ENCODE results near the gene FOXP1. TPM values are rescaled to one million over a fixed set of nuclear protein-coding genes. Genes with fewer than 3 reads are reported as not detected.

The FOXP1 gene
- total and polyA plus RNA-seq, 2 of the 13 experiments (the other 11 are each of a cell fraction or from before 2014, with no cell fraction given), result 40.4 to 59.0 TPM

GRCh38 chr3:71245971-71246880 is 337.3 kb downstream of the FOXP1 start (continued):
- TF ChIP-seq POLR2AphosphoS2 (IDR thresholded peaks at IDR 0.05; ENCODE audit: low read depth, low read length), result no peak
- TF ChIP-seq IKZF1 (IDR thresholded peaks at IDR 0.05), result no peak
- TF ChIP-seq RAD21 (CRISPR knock-in tag; IDR thresholded peaks at IDR 0.05), result no peak
- peak; percentile 92 for TF ChIP-seq ONECUT2 (CRISPR knock-in tag; IDR thresholded peaks at IDR 0.05)
- peak; percentile 29; the same call in 1 of the 2 replicates for TF ChIP-seq KDM6A (CRISPR knock-in tag; IDR thresholded peaks at IDR 0.05; ENCODE audit: low read depth)
- TF ChIP-seq EHMT2 (IDR thresholded peaks at IDR 0.05; ENCODE audit: borderline replicate concordance, low read depth, low read length), result no peak
- no peak for TF ChIP-seq MTA3 (CRISPR knock-in tag; IDR thresholded peaks at IDR 0.05)
- 0 out of 2 replicates have a peak, but pooled peaks have one; percentile 36 for TF ChIP-seq HINFP (CRISPR knock-in tag; IDR thresholded peaks at IDR 0.05; ENCODE audit: low read depth)
- no peak for TF ChIP-seq JUND (CRISPR knock-in tag; IDR thresholded peaks at IDR 0.05)
- no peak for TF ChIP-seq JARID2 (CRISPR knock-in tag; IDR thresholded peaks at IDR 0.05; ENCODE audit: insufficient replicate concordance)
- TF ChIP-seq ARNT2 (CRISPR knock-in tag; IDR thresholded peaks at IDR 0.05; ENCODE audit: low read depth), result no peak
- TF ChIP-seq ZNF879 (CRISPR knock-in tag; IDR thresholded peaks at IDR 0.05), result 0 out of 2 replicates have a peak, but pooled peaks have one; percentile 6
- no peak for TF ChIP-seq ZNF614 (CRISPR knock-in tag; IDR thresholded peaks at IDR 0.05; ENCODE audit: borderline replicate concordance)
- TF ChIP-seq SOX6 (IDR thresholded peaks at IDR 0.05), result no peak
- TF ChIP-seq SOX6 (CRISPR knock-in tag; IDR thresholded peaks at IDR 0.05), result peak; percentile 78
- TF ChIP-seq NPAS2 (CRISPR knock-in tag; IDR thresholded peaks at IDR 0.05; ENCODE audit: borderline replicate concordance), result no peak
- no peak for TF ChIP-seq SP140L (CRISPR knock-in tag; IDR thresholded peaks at IDR 0.05; ENCODE audit: borderline replicate concordance)
- no peak for TF ChIP-seq SIN3A (IDR thresholded peaks at IDR 0.05; ENCODE audit: borderline replicate concordance, low read depth, low read length)
- no peak for TF ChIP-seq MED13 (CRISPR knock-in tag; IDR thresholded peaks at IDR 0.05)
- TF ChIP-seq BORCS8-MEF2B (CRISPR knock-in tag; IDR thresholded peaks at IDR 0.05), result no peak
- TF ChIP-seq FOSL2 (CRISPR knock-in tag; IDR thresholded peaks at IDR 0.05), result no peak; the same call in 1 of the 2 replicates
- TF ChIP-seq KMT2B (CRISPR knock-in tag; IDR thresholded peaks at IDR 0.05), result no peak
- TF ChIP-seq PHB2 (IDR thresholded peaks at IDR 0.05; ENCODE audit: partially characterized antibody), result no peak
- no peak for TF ChIP-seq ZNF513 (CRISPR knock-in tag; conservative IDR thresholded peaks at IDR 0.05)
- no peak for TF ChIP-seq ZNF720 (CRISPR knock-in tag; IDR thresholded peaks at IDR 0.05)
- TF ChIP-seq ATAD3A (CRISPR knock-in tag; IDR thresholded peaks at IDR 0.05), result no peak
- no peak for TF ChIP-seq ZBTB10 (CRISPR knock-in tag; IDR thresholded peaks at IDR 0.05; ENCODE audit: borderline replicate concordance)
